PC-9 (cell line): ENCODE measurements around the gene CYS1.

Experiments used
- CTCF ChIP-seq: fragments of 200-600 bp; sonication (generic); conservative IDR thresholded peaks from 2 replicates; pipeline ENCODE4 v1.6.1; 2017; ENCODE audit warnings: mixed run types, antibody characterized with exemption, mild to moderate bottlenecking, moderate library complexity
- EZH2 ChIP-seq: fragments of 200-600 bp; sonication (generic); IDR thresholded peaks from 2 replicates; pipeline ENCODE4 v1.8.0; 2017; ENCODE audit warnings: antibody characterized with exemption, low read depth

- TF ChIP-seq CTCF (no peak), EZH2 (no peak)
Observed at GRCh38 chr2:10087360-10087759, 7.1 kb upstream of the CYS1 start.
